COLO668 (cell line): ENCODE results near the gene S100A7A.
"Not testable (repeated sequence)": the region's sequence is repeated elsewhere in the genome, so short reads cannot be mapped to it uniquely, and the experiment has no call there.

Experiments
- DNase-seq: peaks from one replicate; lab custom pipeline; 2025; ENCODE audit not compliant: unreplicated experiment; lab: John Stamatoyannopoulos, UW

S100A7A gene

DNA sequence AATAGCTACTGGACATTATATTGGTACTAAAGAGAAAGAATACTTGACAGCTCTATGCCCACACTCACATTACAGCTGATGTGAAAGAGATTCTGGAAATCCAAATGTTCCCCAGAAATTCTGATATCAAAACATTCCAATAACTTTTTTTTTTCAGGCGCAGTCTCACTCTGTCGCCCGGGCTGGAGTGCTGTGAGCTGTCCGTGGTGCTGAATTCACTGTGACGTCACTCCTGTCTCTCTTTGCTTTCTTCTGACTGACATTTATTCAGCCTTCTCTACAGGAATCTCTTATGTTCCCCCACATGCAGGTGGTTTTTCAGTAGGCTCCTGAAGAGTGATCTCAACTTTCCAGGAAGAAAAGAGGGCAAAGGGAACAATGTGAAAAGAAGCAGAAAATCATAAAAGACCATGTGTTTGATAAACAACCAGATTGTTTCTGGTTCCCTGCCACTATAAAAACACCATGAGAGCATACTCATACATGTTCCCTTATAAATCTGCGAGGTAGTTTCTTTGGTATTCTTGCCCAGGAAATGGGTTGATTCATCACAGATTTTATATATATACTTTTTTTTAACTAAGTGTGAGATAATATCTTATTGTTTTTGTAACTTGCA lies 6.2 kb downstream of the S100A7A start:
- DNase-seq, result no peak

DNA sequence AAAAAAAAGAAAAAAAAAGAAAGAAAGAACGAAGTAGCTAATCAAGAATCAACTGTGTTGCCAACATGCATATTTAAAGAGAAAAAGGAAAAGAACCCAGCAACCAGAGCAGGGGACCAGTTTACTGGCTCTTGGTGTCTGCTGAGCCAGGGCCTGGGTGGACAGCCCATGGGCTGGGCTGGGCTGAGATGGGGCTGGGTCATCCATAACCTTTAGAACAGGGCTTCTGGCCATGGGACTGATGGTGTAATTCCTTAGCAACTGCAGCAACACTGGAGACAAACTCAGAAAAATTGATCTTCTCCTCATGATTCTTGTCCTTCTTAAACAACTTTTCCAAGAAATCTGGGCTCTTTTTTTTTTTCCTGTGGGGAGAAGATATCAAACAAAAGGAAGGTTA lies 10.5 kb downstream of the S100A7A start:
- DNase-seq, result no peak

DNA sequence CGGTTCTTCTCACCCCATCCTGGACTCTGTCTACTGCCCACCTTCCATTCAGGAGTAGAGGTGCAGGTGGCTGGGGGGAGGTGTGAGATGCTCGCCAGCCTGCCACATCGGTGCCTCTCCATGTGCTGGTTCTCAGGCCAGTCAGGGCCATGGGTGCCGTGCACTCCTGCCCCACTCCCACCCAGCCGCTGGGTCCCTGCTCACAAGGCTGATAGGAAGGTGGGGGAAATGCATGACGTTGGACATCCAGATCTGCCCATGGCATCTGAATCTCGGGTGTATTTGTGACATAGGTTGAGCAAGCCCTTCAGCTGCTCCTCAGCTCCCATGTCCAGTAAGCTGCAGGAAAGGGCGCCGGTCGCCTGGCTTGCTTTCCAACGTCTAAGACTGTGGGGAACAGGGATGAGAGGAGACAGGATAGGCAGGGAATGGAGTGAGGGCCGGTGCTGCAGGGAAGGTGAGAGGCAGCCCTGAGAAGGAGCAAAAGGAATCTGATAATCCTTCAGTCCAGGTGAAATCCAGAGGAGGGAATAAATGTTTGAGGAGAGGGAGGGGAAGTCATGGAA lies 11.8 kb downstream of the S100A7A start:
- DNase-seq, result no peak

DNA sequence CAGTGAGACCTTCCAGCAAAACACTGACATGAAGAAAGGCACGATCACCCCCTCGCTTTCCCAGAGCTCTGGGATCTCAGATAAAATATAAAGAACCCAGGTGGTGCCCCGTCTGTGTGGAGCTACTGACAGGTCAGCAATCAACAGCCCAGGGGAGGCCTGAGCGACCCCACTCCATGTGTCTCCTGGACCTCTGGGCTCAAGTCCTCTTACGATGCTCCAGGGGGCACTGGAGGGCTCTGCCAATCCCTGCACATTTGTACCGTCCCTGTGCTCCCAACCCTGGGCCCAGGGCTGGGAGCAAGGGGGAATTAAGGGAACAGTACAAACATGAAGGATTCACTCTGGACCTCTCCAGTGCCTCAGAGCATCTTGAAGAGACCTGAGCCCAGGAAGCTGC lies 12.5 kb downstream of the S100A7A start:
- DNase-seq, result no peak

DNA sequence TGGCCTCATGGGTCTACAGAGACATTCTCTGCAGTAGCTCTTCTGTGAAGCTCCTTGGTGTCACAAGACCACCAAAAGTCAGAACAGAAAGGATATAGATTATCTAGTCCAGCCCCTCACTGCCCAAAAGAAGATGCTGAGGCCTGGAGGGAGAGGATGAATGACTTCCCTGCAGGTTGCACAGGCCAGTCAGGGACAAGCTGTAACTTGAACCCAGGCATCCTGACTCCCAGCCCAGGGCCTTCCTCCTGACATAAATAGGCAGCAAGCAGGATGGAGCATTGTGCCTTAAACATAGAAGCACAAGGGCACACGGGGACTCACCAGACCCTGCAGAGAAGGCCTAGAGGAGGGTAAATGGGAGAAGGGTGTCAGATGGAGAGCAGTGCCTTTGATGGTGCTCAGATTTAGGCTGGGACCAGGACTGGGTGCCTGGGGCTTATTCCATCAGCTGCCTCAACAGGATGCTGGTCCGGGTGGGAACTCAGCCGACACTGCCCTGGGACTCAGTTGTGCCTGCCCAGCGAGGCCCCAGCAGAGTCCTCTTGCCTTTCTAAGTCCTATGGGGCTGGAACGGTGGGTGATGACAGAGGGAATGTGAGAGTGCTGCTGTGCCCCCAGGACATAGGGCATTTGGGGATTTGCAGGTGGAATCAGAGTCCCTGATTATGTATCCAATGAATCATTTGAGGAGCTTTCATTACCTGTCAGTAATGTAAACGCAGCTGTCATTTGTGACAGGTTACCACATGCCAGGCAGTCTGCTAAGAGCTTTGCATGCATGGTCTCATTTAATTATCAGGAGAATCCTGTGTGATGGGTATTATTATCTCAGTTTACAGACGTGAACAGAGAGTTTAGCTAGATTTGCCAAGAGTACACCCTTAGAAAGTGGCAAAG lies 13.2 kb downstream of the S100A7A start:
- peak; percentile 50 for DNase-seq

DNA sequence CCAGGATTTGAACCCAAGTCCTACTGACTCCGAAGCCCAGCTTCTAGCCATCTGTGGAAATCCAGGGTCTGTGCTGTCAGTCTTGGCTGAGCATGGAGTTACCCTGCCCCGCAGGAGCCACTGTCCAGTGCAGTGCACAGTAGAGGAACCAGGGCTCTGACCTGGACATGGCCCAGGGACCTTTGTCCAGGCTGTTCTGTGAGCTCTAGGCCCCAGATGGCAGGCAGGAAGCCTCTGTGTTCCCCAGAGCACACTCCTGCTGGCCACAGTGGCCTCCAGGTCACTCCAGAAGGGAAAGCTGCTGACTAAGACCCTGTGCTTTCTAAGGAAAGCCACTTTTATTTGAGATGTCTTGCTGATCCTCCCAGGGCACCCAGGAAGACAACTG lies 13.8 kb downstream of the S100A7A start:
- no peak for DNase-seq

DNA sequence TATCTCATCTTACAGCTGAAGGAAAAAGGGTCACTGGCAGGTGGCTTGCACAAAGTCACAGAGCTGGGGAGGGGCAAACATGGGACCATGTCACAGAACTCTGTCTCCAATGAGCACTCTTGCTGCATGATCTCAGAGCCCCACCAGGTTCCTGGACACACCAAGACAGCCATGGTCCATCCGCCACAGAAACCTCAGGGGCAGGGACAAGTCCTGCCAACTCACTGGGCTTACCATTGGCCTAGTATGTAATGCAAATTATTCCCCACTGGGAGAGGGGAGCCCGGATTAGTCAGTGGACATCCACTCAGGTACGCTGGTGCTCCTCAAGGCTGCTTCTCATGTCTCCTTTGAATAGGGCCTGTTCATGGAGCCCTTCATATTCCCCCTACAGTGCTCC lies 14.2 kb downstream of the S100A7A start:
- DNase-seq, result no peak

DNA sequence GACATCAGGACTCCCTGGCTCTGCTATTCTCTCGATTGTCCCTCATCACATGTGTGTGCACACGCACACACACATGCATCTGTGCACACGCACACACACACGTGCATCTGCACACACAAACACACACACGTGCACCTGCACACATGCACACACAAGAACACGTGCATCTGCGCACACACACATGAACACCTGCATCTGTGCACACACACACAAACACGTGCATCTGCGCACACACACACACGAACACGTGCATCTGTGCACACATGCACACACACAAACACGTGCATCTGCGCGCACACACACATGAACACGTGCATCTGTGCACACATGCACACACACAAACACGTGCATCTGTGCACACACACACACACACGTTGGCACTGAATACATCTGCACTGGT lies 14.7 kb downstream of the S100A7A start:
- DNase-seq, result no peak

DNA sequence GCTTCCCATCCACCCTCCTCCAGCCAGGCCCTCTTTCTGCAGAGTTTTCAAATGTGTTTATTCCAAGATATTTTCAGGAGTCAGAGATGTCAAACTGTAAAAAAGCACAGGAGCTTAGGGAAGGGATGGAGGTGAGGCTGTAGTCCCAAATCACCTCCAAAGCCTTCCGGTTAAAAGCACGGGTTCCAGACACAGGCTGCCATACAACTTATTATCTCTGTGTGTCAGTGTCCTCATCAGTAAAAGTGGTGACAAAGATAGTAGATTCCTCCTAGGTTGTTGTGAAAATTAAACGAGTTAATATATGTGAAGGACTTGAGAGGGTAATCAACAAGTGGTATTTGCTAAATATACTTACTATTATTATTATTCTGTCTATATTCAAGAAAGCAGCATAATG lies 15.1 kb downstream of the S100A7A start:
- DNase-seq, result no peak

DNA sequence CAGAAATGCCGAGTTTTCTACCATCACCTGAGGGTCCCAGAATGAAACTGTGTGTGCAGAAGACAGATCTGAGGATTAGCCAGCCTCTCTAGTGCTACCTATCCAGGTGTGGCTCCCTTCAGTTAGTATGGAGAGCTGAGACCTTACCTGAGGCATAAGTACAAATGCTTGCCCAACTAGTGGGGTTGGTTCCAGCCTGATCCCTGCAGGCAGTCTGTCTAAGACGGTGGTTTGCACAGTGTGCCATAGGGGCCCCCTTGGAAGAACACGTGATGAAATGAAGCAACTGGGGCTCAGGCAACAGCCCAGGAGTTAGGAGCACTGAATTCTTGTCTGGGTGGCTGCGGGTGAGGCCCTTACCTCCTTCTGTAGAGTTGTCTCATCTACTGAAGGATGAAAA lies 15.6 kb downstream of the S100A7A start:
- DNase-seq, result no peak

DNA sequence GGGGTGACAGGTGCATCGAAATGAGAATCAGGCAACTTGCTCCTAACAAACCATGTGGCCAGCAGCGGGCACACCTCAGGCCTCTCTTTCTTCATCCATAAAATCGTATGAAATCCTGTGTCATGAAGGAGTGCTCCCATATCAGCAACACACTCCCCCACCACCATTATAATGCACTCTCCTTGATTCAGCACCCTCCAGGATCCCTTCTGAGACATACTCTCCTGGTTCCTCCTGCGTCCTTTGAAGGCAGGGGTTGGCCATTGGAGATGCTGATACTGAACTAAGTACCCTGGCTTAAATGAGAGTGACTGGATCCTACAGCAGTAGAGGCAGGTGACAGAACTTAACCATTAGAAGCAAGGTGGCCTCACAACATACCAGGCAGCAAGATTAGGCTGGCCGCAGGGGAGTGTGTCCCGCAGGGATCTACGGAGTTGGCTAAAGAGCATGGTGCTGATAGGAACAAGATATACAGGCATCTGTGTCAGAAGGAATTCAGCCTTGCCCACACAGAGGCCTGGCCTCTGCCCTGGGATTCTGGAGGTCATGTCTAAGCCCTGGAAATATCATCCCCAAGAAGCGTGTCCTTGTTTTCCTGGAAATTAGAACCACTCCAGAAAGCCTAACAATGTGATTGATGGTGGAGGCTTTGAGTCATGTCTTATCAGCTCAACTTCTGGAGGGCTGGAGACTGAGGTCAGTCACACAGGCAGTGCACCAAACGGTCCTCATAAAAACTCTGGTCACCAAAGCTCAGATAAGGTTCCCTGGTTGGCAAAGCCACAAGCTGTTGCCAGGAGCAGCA lies 16.8 kb downstream of the S100A7A start:
- DNase-seq, result no peak

DNA sequence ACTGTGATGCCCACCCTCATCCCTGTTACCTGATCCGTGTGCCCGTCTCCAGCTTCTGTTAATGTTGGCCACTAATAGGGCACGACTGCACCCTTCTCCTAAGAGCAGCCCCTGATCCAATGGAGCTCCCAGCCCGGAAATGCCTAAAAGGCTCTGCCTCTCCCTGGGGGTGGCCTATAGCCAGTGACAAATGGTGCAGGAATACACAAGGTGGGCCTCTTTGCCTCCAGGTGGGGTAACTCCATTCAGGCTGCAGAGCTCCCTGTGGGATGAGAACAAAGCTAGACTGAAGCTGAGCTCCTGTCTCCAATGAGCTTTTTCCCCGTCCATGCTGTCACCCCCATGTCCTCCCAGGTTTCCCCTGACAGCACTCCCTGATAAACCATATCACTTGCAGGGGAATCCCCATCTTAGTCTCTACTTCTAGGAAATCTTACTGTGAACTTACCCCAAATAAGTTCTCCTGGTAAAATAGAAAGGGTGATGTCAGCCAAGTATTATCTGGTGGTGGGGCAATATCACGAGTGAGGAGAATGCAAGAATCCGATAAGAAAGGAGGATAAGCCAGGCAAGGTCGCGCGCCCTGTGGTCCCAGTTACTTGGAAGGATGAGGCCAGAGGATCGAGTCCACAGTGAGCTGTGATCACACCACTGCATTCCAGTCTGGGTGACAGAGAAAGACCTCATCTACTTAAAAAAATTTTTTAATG lies 18.6 kb downstream of the S100A7A start:
- DNase-seq, result no peak

DNA sequence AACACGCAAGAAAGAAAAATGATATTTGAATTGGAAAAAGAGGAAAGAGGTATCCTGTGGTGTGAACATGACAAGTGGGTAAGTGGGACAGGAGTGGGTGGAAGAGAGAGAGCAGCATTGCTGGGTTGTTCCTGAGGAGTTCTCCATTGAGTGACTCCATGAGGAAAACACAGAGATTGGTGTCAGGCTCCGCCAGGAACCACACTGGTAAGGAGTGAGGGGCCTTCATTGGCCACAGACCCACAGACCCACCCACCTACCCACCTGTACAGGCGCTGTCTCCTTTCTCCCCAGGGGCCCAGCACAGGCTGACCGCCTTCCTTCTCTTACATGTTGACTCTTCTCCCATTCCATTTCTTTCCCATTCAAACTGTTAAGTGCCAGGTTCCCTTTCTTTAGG lies 20.9 kb downstream of the S100A7A start:
- DNase-seq, result no peak

DNA sequence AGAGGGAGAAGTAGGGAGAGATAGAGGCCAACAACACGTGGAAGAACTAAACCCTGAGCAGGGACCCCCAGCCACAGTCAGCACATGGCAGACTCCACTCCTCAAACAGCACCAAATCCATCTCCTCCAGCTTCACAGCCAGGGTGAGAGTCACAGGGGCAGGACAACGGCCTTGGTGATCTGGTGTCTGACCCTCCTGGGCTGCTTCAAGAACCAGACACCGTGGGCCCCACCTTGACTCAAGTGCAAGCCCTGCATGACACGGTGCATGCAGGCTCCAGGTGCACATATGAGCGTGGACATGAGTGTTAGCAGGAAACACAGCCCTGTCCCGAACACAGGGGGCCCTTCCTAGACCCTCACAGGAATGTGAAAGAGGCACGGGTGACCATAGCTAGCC lies 22.3 kb downstream of the S100A7A start:
- DNase-seq, result no peak

DNA sequence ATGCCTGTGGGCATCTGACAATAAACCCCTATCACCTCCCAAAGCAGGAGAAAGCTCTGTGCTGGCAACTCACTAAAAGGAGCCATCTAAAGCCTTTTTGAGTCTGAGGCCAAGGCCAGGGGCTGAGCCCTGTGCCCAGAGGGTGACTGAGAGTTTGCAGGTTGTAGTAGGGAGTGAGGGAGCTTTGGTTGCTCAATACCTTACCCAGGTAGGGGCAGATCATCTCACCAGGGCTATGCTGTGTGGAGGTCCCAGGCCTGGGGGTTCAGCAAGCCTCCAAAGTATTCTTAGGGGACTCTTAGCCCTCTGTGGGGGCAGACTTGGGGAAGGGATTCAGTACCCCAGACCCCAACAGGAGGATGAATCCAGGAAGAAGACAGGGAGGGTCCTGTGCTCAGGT lies 23.0 kb downstream of the S100A7A start:
- no peak for DNase-seq

DNA sequence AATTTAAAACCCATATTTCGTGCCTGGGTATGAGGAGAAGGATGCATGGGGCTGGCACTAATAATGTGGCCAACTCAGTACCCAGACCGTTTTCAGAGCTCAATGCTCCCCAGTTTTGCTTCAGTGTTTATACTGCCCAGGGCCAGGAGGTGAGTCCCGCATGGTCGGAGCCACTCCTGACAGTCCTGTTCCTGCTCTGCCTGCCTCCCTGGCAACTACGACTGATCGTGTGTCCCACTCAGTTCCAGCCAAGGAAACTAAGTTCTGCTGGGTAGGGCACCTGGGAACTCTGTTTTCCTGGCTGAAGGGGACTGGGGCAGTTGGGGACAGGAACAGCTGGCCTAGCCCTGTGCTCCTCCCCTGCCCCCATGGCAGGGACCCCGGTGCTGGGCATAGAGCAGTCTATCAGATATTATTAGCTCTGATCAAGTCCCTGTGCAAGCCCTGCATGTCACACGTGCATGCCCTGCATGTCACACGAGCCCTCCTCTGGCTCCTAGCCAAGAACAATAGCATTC lies 25.0 kb downstream of the S100A7A start:
- DNase-seq, result peak; percentile 83

DNA sequence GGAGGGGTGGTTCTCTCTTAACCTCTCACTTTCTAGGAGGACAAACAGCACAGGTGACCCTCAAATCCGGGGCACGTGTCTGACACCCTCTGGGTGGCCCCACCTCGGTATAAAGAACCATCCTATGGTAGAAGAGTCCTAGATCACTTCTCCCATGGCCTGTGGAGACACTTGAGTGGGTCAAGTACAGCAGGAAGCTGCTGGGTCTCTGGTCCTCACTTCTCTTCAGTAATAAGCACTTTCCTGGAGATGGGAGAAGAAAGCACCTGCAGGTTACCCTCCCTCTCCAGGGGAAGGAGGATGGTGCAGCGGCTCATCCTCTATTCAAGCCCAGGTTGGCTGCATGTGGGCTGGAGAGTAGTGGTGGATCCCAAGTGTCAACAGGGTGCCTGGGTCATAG lies 27.2 kb downstream of the S100A7A start:
- no peak for DNase-seq

DNA sequence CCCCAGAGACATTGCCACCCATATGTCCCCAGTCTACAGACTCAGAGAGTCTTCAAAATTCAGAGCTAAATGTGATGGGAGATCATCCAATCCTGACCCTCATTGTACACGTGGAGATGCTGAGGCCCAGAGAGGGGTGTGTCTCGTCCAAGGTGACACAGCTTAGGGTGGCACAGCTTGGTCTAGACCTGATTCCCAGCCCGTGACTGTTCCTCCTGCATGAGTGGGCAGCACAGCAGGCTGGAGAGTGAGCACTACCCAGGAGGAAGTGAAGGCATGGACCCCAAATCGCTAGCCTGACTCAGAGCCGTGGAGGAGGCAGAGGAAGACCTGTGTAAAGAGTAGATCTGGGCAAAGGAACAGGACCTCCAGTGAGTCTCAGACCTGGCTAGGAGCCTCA lies 27.8 kb downstream of the S100A7A start:
- no peak for DNase-seq

DNA sequence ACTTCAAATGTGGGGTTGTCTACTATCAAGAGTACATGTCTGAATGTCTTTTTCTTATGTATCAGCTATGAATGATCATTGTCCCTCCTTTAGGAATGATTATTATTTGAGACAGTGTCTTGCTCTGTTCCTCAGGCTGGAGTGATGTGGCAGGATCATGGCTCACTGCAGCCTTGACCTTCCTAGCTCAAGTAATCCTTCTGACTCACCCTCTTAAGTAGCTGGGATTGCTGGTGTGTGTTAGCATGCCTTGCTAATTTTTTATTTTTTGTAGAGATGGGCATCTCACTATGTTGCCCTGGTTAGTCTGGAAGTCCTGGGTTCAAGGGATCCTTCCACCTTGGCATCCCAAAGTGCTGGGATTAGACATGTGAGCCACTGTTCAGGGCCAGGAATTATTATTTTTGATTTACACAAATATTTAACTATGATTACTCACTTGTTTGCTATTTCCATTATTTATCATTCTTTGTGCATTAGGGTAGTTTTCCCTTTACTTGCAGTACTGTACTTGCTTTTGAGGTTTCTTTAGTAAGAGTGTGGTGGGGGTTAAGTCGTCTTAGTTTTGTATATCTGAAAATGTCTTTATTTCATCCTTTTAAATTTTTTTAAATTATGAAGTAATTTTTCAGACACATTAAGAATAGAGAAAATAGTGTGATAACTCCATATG lies 31.3 kb downstream of the S100A7A start:
- no peak for DNase-seq

DNA sequence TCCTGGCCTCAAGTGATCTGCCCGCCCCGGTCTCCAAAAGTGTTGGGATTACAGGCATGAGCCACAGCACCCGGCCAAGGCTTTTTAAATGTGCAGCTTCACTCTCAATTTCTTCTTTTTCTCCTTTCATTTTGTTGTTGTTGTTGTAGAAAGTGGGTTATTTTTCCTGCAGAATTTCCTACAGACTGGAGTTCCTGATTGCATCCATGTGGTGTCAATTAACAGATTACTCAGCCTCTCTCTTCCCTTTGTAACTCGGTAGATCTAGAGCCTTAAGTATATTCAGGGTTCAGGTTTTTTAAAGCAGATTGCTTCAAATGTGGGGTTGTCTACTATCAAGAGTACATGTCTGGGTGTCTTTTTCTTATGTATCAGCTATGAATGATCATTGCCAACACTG lies 32.5 kb downstream of the S100A7A start:
- not testable (repeated sequence) for DNase-seq
